Parathyroid adenoma (tissue), 2 donors: ENCODE data around the gene NAV2.

Experiments used
- H2AFZ ChIP-seq: fragments of 300-600 bp; sonication (generic); one replicate; pipeline ENCODE4 v1.7.0; 2017; ENCODE audit warnings: antibody characterized with exemption, mild to moderate bottlenecking
- H3K27ac ChIP-seq: fragments of 300-600 bp; sonication (generic); one replicate; pipeline ENCODE4 v1.7.0; 2017
- H3K27me3 ChIP-seq: fragments of 300-600 bp; sonication (generic); one replicate; pipeline ENCODE4 v1.7.0; 2017; ENCODE audit warnings: low read length; ENCODE audit not compliant: control insufficient read depth, insufficient read depth
- H3K36me3 ChIP-seq: fragments of 300-600 bp; sonication (generic); one replicate; pipeline ENCODE4 v1.7.0; 2017; ENCODE audit warnings: low read length; ENCODE audit not compliant: control insufficient read depth, insufficient read depth
- H3K4me1 ChIP-seq: fragments of 300-600 bp; sonication (generic); one replicate; pipeline ENCODE4 v1.7.0; 2017; ENCODE audit warnings: control low read depth
- H3K4me2 ChIP-seq: fragments of 300-600 bp; sonication (generic); one replicate; pipeline ENCODE4 v1.7.0; 2017; ENCODE audit warnings: low read length
- H3K4me3 ChIP-seq: fragments of 300-600 bp; sonication (generic); one replicate; pipeline ENCODE4 v1.7.0; 2017; ENCODE audit warnings: low read depth, low read length
- H3K79me2 ChIP-seq: fragments of 300-600 bp; sonication (generic); one replicate; pipeline ENCODE4 v1.7.0; 2017; ENCODE audit warnings: control low read depth
- H3K9ac ChIP-seq: fragments of 300-600 bp; sonication (generic); one replicate; pipeline ENCODE4 v1.7.0; 2017; ENCODE audit warnings: mild to moderate bottlenecking
- H3K9me3 ChIP-seq: fragments of 300-600 bp; sonication (generic); one replicate; pipeline ENCODE4 v1.7.0; 2017; ENCODE audit warnings: low read length; ENCODE audit not compliant: control insufficient read depth
- TF ChIP-seq, protein P1 (sequence below): fragments of 300-600 bp; sonication (generic); IDR thresholded peaks from one replicate; pipeline ENCODE4 v1.7.0; 2017; ENCODE audit warnings: antibody characterized with exemption, mild to moderate bottlenecking
- donor health status: primary hyperparathyroidism.

NAV2 gene

DNA sequence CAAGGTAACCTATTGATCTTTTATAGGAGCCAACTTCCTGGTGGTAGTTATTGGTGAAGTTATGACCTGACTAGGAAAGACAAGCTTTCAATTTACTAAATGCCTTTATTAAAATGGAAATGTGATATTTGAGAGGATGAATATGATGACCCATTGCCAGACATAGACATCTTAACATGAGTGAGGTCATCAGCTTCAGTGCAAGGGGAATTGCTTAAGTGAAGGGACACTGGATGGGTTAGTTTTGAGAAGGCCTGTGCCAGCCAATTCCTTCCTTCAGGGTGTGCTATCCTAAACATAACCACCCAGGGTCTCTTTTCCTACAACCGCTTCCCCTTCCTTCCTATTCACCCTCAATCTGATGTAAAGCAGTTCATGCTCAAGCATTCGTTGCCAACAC is 21.5 kb downstream of the NAV2 start:
- H3K27me3 ChIP-seq = no peaks in the 10 kb centered on the region
- H3K9ac ChIP-seq = no peak overlapping the region
- H3K79me2 ChIP-seq = no peaks in the 10 kb centered on the region
- H3K4me1 ChIP-seq = no peaks in the 10 kb centered on the region
- no peak overlapping the region for H3K4me3 ChIP-seq
- H3K27ac ChIP-seq = no peak overlapping the region
- TF ChIP-seq, protein P1, sequence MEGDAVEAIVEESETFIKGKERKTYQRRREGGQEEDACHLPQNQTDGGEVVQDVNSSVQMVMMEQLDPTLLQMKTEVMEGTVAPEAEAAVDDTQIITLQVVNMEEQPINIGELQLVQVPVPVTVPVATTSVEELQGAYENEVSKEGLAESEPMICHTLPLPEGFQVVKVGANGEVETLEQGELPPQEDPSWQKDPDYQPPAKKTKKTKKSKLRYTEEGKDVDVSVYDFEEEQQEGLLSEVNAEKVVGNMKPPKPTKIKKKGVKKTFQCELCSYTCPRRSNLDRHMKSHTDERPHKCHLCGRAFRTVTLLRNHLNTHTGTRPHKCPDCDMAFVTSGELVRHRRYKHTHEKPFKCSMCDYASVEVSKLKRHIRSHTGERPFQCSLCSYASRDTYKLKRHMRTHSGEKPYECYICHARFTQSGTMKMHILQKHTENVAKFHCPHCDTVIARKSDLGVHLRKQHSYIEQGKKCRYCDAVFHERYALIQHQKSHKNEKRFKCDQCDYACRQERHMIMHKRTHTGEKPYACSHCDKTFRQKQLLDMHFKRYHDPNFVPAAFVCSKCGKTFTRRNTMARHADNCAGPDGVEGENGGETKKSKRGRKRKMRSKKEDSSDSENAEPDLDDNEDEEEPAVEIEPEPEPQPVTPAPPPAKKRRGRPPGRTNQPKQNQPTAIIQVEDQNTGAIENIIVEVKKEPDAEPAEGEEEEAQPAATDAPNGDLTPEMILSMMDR = no peak
- no peaks in the 10 kb centered on the region for H3K9me3 ChIP-seq
- no peak overlapping the region for H3K4me2 ChIP-seq
- no peak overlapping the region for H2AFZ ChIP-seq
- H3K36me3 ChIP-seq = no peaks in the 10 kb centered on the region

DNA sequence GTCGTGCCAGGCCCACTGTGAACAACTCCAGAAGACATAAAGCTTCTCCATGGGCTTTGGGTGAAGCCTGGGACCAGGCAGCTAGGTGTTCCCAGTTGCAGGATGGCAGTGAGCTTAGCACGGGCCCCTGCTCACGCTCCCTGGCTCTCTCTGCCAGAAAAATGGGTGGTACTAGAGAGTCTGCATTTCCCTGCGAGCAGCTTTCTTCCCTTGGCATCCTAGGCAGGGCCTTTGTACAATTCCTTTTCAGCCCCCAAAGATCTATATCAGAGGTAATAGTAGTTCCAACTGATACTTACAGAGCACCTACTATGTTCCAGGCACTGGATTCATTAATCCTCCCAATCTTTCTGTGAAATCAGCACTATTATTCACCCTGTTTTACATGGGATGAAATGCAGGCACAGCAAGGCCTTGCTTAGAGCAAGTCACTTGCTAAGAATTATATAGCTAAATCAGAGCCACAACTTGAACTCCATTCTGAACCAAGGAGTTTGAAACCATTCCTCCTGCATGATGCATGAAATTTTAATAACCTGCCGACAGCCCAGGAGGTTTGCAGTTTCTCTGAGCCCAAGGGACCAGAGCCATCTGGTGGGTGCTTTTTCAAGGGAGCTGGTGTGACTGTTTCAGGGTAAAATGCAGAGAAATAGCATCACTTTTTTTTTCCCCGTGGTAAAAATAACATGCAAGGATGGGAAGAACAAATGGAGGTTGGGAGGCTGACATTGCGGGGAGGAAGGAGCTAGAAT is 22.7 kb downstream of the NAV2 start:
- H3K27me3 ChIP-seq = no peaks in the 10 kb centered on the region
- no peak overlapping the region for H3K9ac ChIP-seq
- H3K9me3 ChIP-seq = no peaks in the 10 kb centered on the region
- TF ChIP-seq, protein P1 = no peak
- no peaks in the 10 kb centered on the region for H3K4me1 ChIP-seq
- H3K4me2 ChIP-seq = no peak overlapping the region
- no peaks in the 10 kb centered on the region for H3K79me2 ChIP-seq
- H2AFZ ChIP-seq = no peak overlapping the region
- no peak overlapping the region for H3K27ac ChIP-seq
- H3K4me3 ChIP-seq = no peak overlapping the region
- no peaks in the 10 kb centered on the region for H3K36me3 ChIP-seq

DNA sequence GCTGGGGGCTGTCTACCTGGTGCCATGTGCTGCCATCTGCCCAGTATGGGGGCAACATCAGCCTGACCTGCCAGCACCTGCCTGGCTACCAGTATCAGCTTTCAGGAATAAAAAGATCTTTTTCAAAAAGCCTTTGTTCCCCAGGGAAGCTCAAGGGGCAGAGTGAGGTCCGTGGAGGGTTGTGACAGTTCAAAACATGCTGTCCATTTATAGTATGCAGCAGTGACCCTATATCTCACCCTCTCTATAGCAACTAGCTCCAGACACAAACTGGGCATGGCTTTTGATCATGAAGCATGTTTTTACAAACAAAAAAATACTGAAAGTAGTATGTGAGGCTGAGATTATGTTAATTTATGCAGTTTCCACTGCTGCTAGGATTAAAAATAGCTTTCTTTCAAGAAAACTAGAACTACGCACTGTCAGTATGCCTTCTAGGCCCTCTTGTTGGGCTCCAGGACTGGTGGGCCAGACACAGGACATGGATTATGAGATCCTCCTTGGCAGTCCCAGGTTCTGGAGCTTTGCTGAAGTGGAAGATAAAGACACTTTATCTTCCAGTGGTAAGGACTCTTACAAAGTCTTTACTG is 23.4 kb downstream of the NAV2 start:
- no peak overlapping the region for H3K4me2 ChIP-seq
- no peaks in the 10 kb centered on the region for H3K9me3 ChIP-seq
- H3K4me1 ChIP-seq = no peaks in the 10 kb centered on the region
- no peak overlapping the region for H3K27ac ChIP-seq
- TF ChIP-seq, protein P1 = no peak
- no peaks in the 10 kb centered on the region for H3K79me2 ChIP-seq
- H2AFZ ChIP-seq = no peak overlapping the region
- no peak overlapping the region for H3K9ac ChIP-seq
- no peak overlapping the region for H3K4me3 ChIP-seq
- H3K36me3 ChIP-seq = no peaks in the 10 kb centered on the region
- no peaks in the 10 kb centered on the region for H3K27me3 ChIP-seq

DNA sequence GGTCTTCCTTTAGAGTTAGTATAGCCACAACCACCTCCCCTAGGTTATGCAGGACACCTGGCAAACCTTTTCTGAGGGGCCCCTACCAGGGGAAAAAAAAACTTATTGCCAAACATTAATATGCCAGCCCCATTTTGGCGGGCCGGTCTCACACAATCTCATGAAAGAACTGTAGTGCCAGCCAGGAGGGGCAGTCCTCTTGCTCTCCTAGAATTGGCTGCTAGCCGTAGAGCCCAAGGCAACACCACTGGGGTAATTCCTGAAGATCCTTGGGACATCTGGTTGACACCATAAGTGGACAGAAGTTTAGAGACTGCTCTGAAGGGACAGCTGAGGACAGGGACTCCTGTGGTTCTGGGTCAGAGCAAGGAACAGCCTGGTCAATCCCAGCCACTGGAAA is 24.2 kb downstream of the NAV2 start:
- H3K9ac ChIP-seq = no peak overlapping the region
- no peaks in the 10 kb centered on the region for H3K36me3 ChIP-seq
- no peak overlapping the region for H3K4me3 ChIP-seq
- no peak overlapping the region for H2AFZ ChIP-seq
- H3K79me2 ChIP-seq = no peaks in the 10 kb centered on the region
- no peaks in the 10 kb centered on the region for H3K9me3 ChIP-seq
- TF ChIP-seq, protein P1 = no peak
- no peaks in the 10 kb centered on the region for H3K27me3 ChIP-seq
- H3K4me2 ChIP-seq = no peak overlapping the region
- no peaks in the 10 kb centered on the region for H3K4me1 ChIP-seq
- no peak overlapping the region for H3K27ac ChIP-seq

DNA sequence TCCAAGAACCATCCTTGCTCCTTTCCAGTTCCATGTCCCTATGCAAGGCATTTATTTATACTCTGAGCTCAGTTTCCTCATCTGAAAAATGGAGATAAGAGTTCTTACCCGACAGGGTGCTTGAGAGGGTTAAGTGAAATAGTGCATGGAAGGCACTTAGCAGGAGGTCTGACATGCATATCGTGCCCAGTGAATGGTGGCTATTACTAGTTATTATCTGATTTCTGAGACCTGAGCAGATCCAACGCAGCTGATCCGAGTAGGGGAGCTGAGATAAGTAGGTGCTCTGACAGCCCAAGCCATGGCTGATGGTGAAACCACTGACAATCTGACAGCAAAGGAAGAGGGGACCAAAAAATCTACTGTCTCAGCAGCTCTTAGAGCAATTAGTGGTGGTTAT is 24.9 kb downstream of the NAV2 start:
- Histone ChIP-seq H3K27ac (no peak overlapping the region), H3K79me2 (no peaks in the 10 kb centered on the region), H3K4me1 (no peaks in the 10 kb centered on the region), H2AFZ (no peak overlapping the region), H3K27me3 (no peaks in the 10 kb centered on the region), H3K4me2 (no peak overlapping the region), H3K9ac (no peak overlapping the region), H3K4me3 (no peak overlapping the region), H3K36me3 (no peaks in the 10 kb centered on the region), H3K9me3 (no peaks in the 10 kb centered on the region)
- TF ChIP-seq, protein P1 = no peak
